GM19351 (cell line): Measurements from ENCODE around the gene IFRD2.

ENCODE experiments used
- ATAC-seq: cut with Tn5 transposase; IDR thresholded peaks from one replicate; pipeline ENCODE4 v1.9.1; 2021; ENCODE audit warnings: mild to moderate bottlenecking, moderate library complexity; ENCODE audit not compliant: unreplicated experiment

Gene IFRD2

GRCh38 chr3:50302095-50303012, 10.1 kb upstream of the IFRD2 start:
- ATAC-seq: no peak

GRCh38 chr3:50300681-50301254, 8.5 kb upstream of the IFRD2 start:
- no peak for ATAC-seq

GRCh38 chr3:50299929-50300680, 7.9 kb upstream of the IFRD2 start:
- ATAC-seq: no peak

DNA sequence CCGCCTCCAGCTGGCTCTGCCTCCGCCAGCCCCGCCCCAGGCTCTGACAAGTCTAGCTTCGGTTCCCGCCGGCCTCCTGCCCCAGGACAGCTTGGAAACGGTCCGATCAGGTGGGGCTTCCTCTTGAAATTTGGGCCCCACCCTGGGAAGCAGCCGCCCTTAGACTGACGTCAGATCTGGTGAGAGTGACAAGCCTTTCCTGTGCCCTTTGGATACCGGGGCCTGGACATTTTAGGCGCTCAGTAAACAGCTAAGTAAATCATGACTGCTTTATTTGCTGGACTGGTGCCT, 7.4 kb upstream of the IFRD2 start:
- ATAC-seq: no peak

DNA sequence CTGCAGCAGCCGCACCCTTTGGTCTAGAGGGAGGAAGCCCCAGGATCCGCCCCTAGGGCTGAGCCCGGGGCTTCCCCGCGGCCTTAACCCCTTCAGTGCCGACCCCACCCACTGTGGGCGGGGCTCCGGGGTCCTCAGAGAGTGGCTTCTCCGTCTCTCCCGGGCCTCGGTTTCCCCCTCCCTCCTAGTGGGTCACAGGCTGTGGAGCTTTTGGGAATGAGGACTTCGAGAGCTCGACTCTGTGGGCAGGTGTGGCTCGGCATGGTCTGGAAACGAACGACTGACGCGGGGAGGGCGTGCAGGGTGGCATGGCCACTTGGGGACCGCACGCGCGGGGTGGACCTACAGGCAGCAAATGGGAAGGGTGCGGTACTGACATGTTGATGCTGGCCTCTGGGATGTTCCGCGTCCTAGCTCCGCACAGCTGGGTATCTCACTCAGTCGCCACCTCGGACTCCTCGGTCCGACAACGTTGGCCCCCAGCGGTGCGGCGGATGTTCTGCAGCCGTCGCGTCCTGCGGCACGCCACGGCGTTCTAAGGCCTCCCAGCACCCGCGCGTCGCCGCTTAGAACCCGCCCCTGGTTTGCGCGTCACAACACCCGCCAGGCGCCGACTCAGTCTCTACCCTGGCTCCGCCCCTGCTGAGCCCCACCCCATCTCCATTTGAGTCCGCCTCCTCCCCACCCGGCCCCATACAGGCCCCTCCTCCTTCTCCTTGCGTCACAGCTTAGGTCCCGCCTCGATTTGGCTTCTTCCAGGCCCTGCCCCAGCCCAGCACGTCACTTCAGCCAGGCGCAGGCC, 6.8 kb upstream of the IFRD2 start, which contains the start of the genes HYAL3 and NAA80:
TSS of gene HYAL3 (minus strand) at position 570 of the 802 bp plus-strand sequence. CDS start 3,803 bp downstream, outside the sequence.
TSS of gene NAA80 (minus strand) at position 570 of the 802 bp plus-strand sequence. CDS start 1,942 bp downstream, outside the sequence.
- peak; percentile 83 for ATAC-seq

DNA sequence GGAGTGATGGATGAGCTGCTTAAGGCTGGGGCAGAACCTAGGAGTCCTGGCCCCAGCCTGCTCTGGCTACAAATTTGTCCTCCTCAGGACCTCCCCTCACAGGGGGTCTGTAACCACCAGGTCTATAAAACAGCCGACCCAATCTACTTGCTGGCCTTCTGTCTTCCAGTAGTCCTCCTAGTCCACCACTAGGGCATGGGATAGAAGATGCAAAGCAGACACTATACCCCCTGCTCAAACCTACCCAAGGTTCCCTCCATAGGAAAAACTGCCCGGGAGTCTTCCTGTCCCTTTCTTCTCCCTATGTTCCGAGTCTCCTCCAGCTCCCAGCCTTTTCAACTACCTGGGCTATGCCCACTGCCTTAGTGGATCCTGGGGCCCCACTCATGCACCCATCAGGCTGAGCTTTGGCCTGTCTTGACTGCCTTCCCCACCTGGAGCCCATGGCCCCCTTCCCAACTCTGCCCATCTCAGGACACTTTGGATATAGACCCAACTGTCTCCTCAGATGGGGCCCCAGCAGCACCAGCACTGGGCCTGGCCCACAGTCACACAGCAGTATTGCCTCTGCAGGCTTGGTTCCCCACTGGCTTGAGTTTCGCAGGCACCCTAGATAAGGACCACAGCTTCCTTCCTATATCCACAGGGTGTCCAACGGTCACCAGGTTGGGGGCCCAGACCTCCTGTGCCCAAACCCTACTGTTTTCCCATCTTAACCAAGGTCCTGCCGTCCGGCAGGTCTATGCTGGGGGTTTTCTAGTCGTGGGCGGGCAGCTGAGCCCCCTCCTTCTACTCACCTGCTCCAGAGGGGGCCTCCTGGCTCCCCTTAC, 5.9 kb upstream of the IFRD2 start:
- no peak for ATAC-seq

DNA sequence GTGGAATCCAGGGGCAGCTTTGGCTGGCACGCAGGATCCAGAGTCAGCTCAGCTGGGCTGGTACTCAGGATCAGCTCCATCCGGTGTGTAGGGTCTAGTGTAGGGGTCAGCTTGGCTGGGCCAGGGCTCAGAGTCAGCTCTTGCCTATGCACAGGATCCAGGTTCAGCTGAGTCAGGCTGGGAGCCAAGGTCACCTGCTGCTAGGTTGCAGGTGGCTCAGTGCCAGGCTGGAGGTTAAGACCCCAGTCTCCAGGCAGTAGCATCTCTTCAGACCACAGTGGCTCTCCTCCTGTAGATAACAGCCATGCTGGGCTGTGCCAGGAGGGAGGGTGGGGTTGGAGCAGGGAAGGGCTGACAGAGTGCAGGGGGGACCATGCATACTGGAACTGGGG, 5.2 kb upstream of the IFRD2 start:
- no peak for ATAC-seq

- no peak for ATAC-seq
Observed at GRCh38 chr3:50296721-50297383, 4.6 kb upstream of the IFRD2 start.

DNA sequence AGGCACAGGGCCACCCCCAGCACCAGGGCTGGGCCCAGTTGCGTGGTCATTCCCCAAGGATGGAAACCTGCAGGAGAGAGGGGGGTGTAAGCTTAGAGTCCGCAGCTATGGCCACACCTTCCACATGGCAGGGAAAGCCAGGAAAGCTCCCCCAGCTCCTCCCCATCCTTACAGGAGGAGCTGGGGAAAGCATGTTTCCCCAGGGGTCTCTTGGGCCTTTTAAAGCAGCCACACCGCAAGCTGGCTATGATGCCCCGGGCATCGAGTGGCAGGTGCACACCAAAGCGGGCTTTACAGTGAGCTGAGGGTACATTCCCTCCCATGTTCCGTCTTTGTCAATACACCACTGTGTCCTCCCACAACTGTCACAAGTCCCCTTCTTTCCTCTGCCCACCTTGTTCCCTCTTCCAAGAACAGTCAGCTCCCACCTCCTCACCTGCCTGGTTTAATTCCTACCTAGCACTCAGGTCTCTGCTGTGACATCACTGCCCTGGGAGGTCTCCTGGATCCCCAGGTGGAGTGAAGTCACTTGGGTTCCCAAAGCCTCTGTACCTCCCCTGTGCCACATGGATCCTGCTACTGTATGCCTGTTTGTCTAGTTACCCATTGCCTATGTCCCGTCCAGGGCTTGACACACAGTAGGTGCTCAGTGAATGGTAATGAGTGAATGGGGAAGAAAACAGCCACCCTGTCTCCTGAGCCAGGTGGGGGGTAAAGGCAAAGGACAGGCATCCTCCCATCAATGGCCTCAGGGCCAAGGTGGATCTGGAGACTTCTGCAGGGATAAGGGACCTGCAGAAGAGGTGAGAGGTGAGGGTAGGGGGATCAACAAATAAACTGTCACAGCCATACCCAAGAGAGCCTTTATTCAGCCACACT, 3.6 kb upstream of the IFRD2 start:
- ATAC-seq: no peak

DNA sequence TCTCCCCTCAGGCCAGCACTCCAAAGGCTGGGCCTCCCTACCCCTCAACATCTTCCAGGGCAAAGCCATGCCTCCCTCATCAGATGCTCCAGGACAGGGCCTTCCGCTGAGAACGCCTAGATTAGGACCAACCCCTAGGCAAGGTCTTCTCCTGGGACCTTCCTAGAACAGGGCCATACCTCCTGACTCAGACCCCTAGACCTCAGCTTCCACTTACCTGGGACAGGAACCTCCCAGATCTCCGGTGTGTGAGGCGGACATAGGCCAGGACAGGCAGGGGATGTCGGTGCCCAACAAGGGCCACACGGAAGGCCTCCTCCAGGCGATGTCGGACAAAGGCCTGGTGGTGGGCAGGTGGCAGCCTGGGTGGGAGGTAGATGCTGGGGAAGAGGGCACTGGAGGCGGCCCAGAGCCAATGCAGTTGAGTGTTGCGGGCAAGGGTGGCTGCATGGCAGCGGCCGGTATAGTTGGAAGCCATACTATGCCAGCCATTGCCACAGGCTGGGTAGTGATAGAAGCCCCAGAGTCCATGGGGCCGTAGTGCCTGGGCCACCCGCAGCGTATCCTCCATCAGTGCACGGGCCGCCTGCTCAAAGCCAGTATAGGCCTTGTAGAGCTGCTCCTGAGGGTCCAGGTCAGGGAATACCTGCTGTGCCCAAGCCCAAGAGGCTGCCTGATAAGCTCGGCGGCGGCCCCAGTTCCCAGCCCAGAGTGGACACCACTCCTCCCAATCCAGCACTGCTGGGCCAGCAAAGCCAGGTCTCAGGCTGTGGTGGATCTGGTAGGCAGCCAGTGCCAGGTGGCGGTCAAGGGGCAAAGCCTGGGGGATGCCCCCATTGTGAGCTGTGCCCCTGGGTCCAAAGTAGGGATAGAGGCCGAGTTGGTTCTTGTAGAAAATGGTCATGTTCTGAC, 2.5 kb upstream of the IFRD2 start:
- no peak for ATAC-seq

- ATAC-seq: no peak
Observed at GRCh38 chr3:50294089-50294488, 1.9 kb upstream of the IFRD2 start.

DNA sequence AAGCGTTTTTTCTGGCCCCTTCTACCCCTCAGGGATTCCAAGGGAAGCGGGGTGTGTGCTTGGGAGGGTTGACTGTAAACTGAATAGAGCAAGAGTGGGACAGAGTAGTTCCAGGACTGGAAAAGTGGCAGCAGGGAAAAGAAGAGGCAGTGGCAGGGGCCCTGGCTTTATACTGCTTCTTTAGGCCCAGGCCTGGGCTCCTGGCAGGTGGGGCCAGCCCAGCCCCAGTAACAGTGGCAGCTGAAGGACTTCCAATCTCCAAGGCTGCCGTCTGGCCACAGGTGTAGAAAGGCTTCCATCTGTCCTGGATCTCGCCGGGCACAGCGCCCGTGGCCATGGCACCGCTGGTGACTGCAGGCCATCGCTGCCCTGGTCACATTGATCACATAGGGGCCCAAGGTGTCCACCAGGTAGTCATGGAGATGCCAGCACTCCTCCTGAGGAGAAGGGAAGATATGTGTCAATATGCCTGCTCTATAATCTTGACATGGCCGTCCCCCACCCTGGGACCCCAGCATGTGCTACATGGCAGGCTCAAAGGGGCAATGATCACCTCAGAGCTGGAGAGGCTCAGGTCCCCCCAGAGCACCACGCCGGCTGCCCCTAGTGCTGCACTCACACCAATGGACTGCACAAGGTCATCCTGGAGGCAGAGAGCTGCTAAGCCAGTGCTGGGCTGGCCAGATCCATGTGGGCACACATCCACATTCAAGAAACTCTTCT, 1.0 kb upstream of the IFRD2 start:
- no peak for ATAC-seq

GRCh38 chr3:50290161-50290641, 2.0 kb downstream of the IFRD2 start:
- no peak for ATAC-seq

DNA sequence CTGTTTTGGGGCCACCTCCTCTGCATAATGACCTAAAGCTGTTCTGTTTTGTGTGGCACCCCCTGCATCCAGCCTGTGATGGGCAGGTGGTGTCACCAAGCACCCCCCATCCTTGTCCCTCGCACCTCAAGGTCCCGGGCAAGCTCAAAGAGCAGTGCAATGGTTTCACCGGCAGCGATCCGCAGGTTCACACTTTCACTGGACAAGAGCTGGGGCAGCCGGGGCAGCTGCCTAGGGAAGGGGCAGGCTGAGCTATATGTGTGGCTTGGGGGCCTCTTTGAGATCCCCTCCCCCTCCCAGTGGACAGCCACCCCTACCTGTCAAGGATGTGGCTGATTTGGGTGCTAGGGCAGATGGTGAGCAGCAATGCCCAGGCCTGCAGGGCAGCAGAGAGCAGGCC, 3.1 kb downstream of the IFRD2 start:
- ATAC-seq: no peak

GRCh38 chr3:50288387-50289007, 3.7 kb downstream of the IFRD2 start:
- ATAC-seq: no peak

DNA sequence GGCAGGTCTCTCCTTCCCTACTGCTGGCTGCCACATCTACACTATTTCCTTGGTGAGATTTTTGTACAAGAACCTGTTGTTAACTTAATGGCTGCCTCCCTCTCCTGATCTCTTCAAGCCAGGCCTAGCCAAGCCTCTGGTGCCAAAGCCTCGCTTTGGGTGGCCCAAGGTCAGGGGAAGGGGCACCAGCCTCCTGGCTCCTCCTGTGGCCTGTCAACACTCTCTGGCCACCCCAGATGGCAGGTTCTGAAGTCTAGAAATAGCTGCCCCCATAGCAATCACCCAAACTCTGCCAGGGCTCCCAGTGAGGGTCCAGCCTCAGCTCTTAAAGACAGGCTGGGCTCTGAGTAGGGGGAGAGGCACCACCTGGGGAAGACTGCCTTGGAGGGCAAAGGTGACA, 5.0 kb downstream of the IFRD2 start:
- ATAC-seq: no peak
